ENCODE measurements around the gene SCYL2. TPM values are rescaled to one million over a fixed set of nuclear protein-coding genes. Genes with fewer than 3 reads are reported as not detected.

SCYL2 gene
- total RNA-seq, 1 donor from 2014 or later, result 48.4 TPM

GRCh38 chr12:100324498-100324897 is 57.5 kb downstream of the SCYL2 start:
- no peak for DNase-seq (ENCODE audit: extremely low spot score, unreplicated experiment)
- Mint-ChIP-seq H3K4me1 (ENCODE audit: unreplicated experiment) (no peaks in the 10 kb centered on the region), H3K27me3 (ENCODE audit: unreplicated experiment) (no peaks in the 10 kb centered on the region), H3K9me3 (ENCODE audit: unreplicated experiment) (no peaks in the 10 kb centered on the region), H3K27ac (ENCODE audit: unreplicated experiment) (no peak overlapping the region), H3K36me3 (ENCODE audit: unreplicated experiment) (peaks cover 33% of the 10 kb centered on the region), H3K4me3 (ENCODE audit: unreplicated experiment) (no peak overlapping the region)
- no peak for TF ChIP-seq CTCF (IDR thresholded peaks at IDR 0.05)

GRCh38 chr12:100326208-100326607 is 59.2 kb downstream of the SCYL2 start:
- Mint-ChIP-seq H3K36me3 (ENCODE audit: unreplicated experiment) (peaks cover 36% of the 10 kb centered on the region), H3K27ac (ENCODE audit: unreplicated experiment) (no peak overlapping the region), H3K9me3 (ENCODE audit: unreplicated experiment) (no peaks in the 10 kb centered on the region), H3K4me1 (ENCODE audit: unreplicated experiment) (no peaks in the 10 kb centered on the region), H3K27me3 (ENCODE audit: unreplicated experiment) (no peaks in the 10 kb centered on the region), H3K4me3 (ENCODE audit: unreplicated experiment) (no peak overlapping the region)
- TF ChIP-seq CTCF (IDR thresholded peaks at IDR 0.05), result no peak
- no peak for DNase-seq (ENCODE audit: extremely low spot score, unreplicated experiment)

GRCh38 chr12:100329800-100330199 is 62.8 kb downstream of the SCYL2 start:
- no peaks in the 10 kb centered on the region for H3K27me3 Mint-ChIP-seq (ENCODE audit: unreplicated experiment)
- H3K4me1 Mint-ChIP-seq (ENCODE audit: unreplicated experiment), result no peaks in the 10 kb centered on the region
- no peak overlapping the region for H3K27ac Mint-ChIP-seq (ENCODE audit: unreplicated experiment)
- no peak for TF ChIP-seq CTCF (IDR thresholded peaks at IDR 0.05)
- DNase-seq (ENCODE audit: extremely low spot score, unreplicated experiment), result no peak
- H3K36me3 Mint-ChIP-seq (ENCODE audit: unreplicated experiment), result peaks cover 38% of the 10 kb centered on the region
- no peak overlapping the region for H3K4me3 Mint-ChIP-seq (ENCODE audit: unreplicated experiment)
- H3K9me3 Mint-ChIP-seq (ENCODE audit: unreplicated experiment), result no peaks in the 10 kb centered on the region

GRCh38 chr12:100331871-100332270 is 64.9 kb downstream of the SCYL2 start:
- no peaks in the 10 kb centered on the region for H3K27me3 Mint-ChIP-seq (ENCODE audit: unreplicated experiment)
- TF ChIP-seq CTCF (IDR thresholded peaks at IDR 0.05), result no peak
- H3K27ac Mint-ChIP-seq (ENCODE audit: unreplicated experiment), result no peak overlapping the region
- peaks cover 51% of the 10 kb centered on the region for H3K36me3 Mint-ChIP-seq (ENCODE audit: unreplicated experiment)
- H3K4me1 Mint-ChIP-seq (ENCODE audit: unreplicated experiment), result no peaks in the 10 kb centered on the region
- DNase-seq (ENCODE audit: extremely low spot score, unreplicated experiment), result no peak
- H3K4me3 Mint-ChIP-seq (ENCODE audit: unreplicated experiment), result no peak overlapping the region
- H3K9me3 Mint-ChIP-seq (ENCODE audit: unreplicated experiment), result no peaks in the 10 kb centered on the region

- no peaks in the 10 kb centered on the region for H3K4me1 Mint-ChIP-seq (ENCODE audit: unreplicated experiment)
- no peak for DNase-seq (ENCODE audit: extremely low spot score, unreplicated experiment)
- no peak overlapping the region for H3K4me3 Mint-ChIP-seq (ENCODE audit: unreplicated experiment)
- TF ChIP-seq CTCF (IDR thresholded peaks at IDR 0.05), result no peak
- H3K9me3 Mint-ChIP-seq (ENCODE audit: unreplicated experiment), result no peaks in the 10 kb centered on the region
- peaks cover 47% of the 10 kb centered on the region for H3K36me3 Mint-ChIP-seq (ENCODE audit: unreplicated experiment)
- no peak overlapping the region for H3K27ac Mint-ChIP-seq (ENCODE audit: unreplicated experiment)
- H3K27me3 Mint-ChIP-seq (ENCODE audit: unreplicated experiment), result no peaks in the 10 kb centered on the region
These were observed 65.9 kb downstream of the SCYL2 start for GRCh38 chr12:100332852-100333251.

Data from osteocyte (in vitro differentiated cells).